Loucy (cell line): ENCODE results near the gene APBA1.

Experiments used
- H2AFZ ChIP-seq: fragments of 200-600 bp; sonication (generic); 2 replicates; pipeline ENCODE4 v1.6.0; 2016; ENCODE audit warnings: antibody characterized with exemption, mild to moderate bottlenecking, low read length, moderate library complexity
- H3F3A ChIP-seq: fragments of 200-600 bp; 2 replicates; pipeline ENCODE4 v1.6.0; 2016; ENCODE audit warnings: antibody characterized with exemption, low read depth, mild to moderate bottlenecking
- H3K27me3 ChIP-seq: fragments of 200-600 bp; sonication (generic); 2 replicates; pipeline ENCODE4 v1.6.1; 2014; ENCODE audit warnings: low read length, mild to moderate bottlenecking; ENCODE audit not compliant: insufficient read depth, poor library complexity, severe bottlenecking
- H3K36me3 ChIP-seq: fragments of 200-600 bp; sonication (generic); 2 replicates; pipeline ENCODE4 v1.6.1; 2016; ENCODE audit warnings: low read length; ENCODE audit not compliant: insufficient read depth
- H3K4me1 ChIP-seq: fragments of 200-600 bp; sonication (generic); 2 replicates; pipeline ENCODE4 v1.5.1; 2014; ENCODE audit warnings: low read length, mild to moderate bottlenecking; ENCODE audit not compliant: insufficient read depth, poor library complexity, severe bottlenecking
- H3K4me2 ChIP-seq: fragments of 200-600 bp; sonication (generic); 2 replicates; pipeline ENCODE4 v1.6.0; 2014; ENCODE audit warnings: antibody characterized with exemption, low read length, low read depth, mild to moderate bottlenecking; ENCODE audit not compliant: poor library complexity, severe bottlenecking
- H3K4me3 ChIP-seq: fragments of 200-600 bp; sonication (generic); 2 replicates; pipeline ENCODE4 v1.5.1; 2014; ENCODE audit warnings: low read length, mild to moderate bottlenecking, mixed read lengths; ENCODE audit not compliant: poor library complexity, severe bottlenecking
- H3K79me2 ChIP-seq: fragments of 200-600 bp; sonication (generic); 2 replicates; pipeline ENCODE4 v1.6.1; 2014; ENCODE audit warnings: low read length; ENCODE audit not compliant: insufficient read depth
- H3K9ac ChIP-seq: fragments of 200-600 bp; sonication (generic); 2 replicates; pipeline ENCODE4 v1.6.0; 2014; ENCODE audit warnings: mild to moderate bottlenecking, low read depth, low read length, moderate library complexity; ENCODE audit not compliant: poor library complexity, severe bottlenecking
- H3K9me2 ChIP-seq: fragments of 200-600 bp; sonication (generic); replicated peaks from 2 replicates; pipeline ENCODE4 v1.6.1; 2016; ENCODE audit warnings: low read depth, low read length, mixed read lengths
- H3K9me3 ChIP-seq: fragments of 200-600 bp; sonication (generic); 2 replicates; pipeline ENCODE4 v1.6.1; 2014; ENCODE audit warnings: mild to moderate bottlenecking, antibody characterized with exemption, low read length, low read depth; ENCODE audit not compliant: insufficient read depth
- H4K20me1 ChIP-seq: fragments of 200-600 bp; sonication (generic); 2 replicates; pipeline ENCODE4 v1.6.0; 2014; ENCODE audit warnings: antibody characterized with exemption, low read length, mild to moderate bottlenecking; ENCODE audit not compliant: insufficient read depth, poor library complexity, severe bottlenecking
- EZH2phosphoT487 ChIP-seq: fragments of 200-600 bp; IDR thresholded peaks from 2 replicates; pipeline ENCODE4 v1.6.1; 2018; ENCODE audit warnings: antibody characterized with exemption, mild to moderate bottlenecking, moderate library complexity, borderline replicate concordance
- TF ChIP-seq, protein P1 (sequence below): fragments of 200-600 bp; sonication (generic); conservative IDR thresholded peaks from 2 replicates; pipeline ENCODE4 v1.5.1; 2014; ENCODE audit warnings: mild to moderate bottlenecking, antibody characterized with exemption, low read length

The APBA1 gene

DNA sequence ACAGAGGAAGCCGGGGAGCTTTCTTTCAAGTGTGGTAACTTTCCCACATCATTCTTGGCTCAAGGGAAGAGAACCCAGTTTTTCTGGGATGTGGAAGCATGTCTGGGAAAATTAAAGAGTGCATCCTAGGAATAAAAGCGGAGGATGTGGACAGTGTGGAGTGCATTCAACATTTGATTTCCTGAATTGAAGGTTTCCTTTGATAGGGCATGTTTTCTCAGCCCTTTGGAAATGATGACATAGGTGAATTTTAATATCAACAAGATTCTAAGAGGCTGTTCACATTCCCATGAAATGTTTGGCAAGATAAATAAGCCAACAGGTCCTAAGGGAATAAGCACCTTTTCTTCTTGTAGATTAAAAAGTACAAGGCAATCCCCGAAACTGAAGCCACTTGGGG is 283.6 kb downstream of the APBA1 start:
- H2AFZ ChIP-seq: no peak overlapping the region
- H3K79me2 ChIP-seq: no peaks in the 10 kb centered on the region
- H3K9me3 ChIP-seq: no peaks in the 10 kb centered on the region
- no peak overlapping the region for H3K4me2 ChIP-seq
- H3K4me3 ChIP-seq: no peak overlapping the region
- H3F3A ChIP-seq: no peaks in the 10 kb centered on the region
- H4K20me1 ChIP-seq: no peaks in the 10 kb centered on the region
- H3K27me3 ChIP-seq: no peaks in the 10 kb centered on the region
- H3K4me1 ChIP-seq: peaks cover 10% of the 10 kb centered on the region
- no peak for TF ChIP-seq EZH2phosphoT487
- TF ChIP-seq, protein P1, sequence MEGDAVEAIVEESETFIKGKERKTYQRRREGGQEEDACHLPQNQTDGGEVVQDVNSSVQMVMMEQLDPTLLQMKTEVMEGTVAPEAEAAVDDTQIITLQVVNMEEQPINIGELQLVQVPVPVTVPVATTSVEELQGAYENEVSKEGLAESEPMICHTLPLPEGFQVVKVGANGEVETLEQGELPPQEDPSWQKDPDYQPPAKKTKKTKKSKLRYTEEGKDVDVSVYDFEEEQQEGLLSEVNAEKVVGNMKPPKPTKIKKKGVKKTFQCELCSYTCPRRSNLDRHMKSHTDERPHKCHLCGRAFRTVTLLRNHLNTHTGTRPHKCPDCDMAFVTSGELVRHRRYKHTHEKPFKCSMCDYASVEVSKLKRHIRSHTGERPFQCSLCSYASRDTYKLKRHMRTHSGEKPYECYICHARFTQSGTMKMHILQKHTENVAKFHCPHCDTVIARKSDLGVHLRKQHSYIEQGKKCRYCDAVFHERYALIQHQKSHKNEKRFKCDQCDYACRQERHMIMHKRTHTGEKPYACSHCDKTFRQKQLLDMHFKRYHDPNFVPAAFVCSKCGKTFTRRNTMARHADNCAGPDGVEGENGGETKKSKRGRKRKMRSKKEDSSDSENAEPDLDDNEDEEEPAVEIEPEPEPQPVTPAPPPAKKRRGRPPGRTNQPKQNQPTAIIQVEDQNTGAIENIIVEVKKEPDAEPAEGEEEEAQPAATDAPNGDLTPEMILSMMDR: no peak
- H3K36me3 ChIP-seq: no peaks in the 10 kb centered on the region
- no peaks in the 10 kb centered on the region for H3K9me2 ChIP-seq
- no peak overlapping the region for H3K9ac ChIP-seq

DNA sequence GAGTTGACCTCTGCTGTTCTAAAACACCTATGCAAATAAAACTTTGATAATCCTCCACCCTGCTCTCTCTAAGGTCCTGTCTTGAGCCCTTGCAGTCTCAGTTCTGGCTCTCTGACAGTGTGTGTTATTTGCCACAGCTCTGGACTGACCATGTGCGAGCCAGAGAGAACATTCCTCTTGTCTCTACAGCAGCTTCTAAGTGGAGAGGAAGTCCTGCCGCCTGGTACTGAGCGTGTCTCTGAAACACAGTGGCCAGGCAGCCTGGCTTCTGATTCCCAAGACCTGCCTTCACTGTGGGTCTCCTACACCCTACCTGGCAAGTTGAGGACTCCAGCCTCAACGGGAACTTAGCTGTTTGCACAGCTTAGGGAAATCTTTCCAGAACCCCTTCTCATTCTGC is 285.5 kb downstream of the APBA1 start:
- H3K9me3 ChIP-seq: no peaks in the 10 kb centered on the region

DNA sequence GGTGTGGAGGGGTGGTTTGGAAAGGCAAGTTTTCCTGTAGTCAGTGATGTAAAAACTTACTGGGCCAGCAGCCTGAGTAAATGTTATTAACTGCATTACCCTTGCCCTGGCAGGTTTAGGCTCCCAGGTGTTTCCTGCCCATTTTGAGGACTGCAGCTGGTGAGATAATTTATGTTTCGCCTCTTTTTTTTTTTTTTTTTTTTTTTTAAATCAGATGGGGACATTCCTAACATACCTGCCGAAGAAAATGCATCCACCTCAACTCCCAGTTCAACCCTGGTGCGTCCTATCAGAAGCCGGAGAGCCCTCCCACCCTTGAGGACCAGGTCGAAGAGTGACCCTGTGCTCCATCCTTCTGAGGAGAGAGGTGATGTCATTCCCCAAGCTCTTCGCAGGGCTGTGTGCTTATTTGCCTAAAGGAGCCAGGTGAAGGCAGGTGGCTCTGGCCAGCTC is 286.6 kb downstream of the APBA1 start:
- no peak for TF ChIP-seq EZH2phosphoT487
- TF ChIP-seq, protein P1: no peak
- H3K4me1 ChIP-seq: peaks cover 15% of the 10 kb centered on the region
- H3K9me2 ChIP-seq: no peaks in the 10 kb centered on the region
- no peak overlapping the region for H3K4me3 ChIP-seq
- no peak overlapping the region for H3K4me2 ChIP-seq
- no peak overlapping the region for H2AFZ ChIP-seq
- no peaks in the 10 kb centered on the region for H3K9me3 ChIP-seq
- H3F3A ChIP-seq: no peaks in the 10 kb centered on the region
- no peaks in the 10 kb centered on the region for H3K36me3 ChIP-seq
- no peaks in the 10 kb centered on the region for H4K20me1 ChIP-seq
- no peaks in the 10 kb centered on the region for H3K79me2 ChIP-seq
- no peak overlapping the region for H3K9ac ChIP-seq
- no peaks in the 10 kb centered on the region for H3K27me3 ChIP-seq

More for the DNA sequence above, 285.5 kb downstream of the APBA1 start:
- no peaks in the 10 kb centered on the region for H3F3A ChIP-seq
- no peaks in the 10 kb centered on the region for H4K20me1 ChIP-seq
- no peaks in the 10 kb centered on the region for H3K36me3 ChIP-seq
- no peak overlapping the region for H3K4me3 ChIP-seq
- H3K4me1 ChIP-seq: peaks cover 10% of the 10 kb centered on the region
- H2AFZ ChIP-seq: no peak overlapping the region
- TF ChIP-seq EZH2phosphoT487: no peak
- TF ChIP-seq, protein P1: no peak
- H3K9me2 ChIP-seq: no peaks in the 10 kb centered on the region
- no peak overlapping the region for H3K4me2 ChIP-seq
- H3K27me3 ChIP-seq: no peaks in the 10 kb centered on the region
- H3K79me2 ChIP-seq: no peaks in the 10 kb centered on the region
- no peak overlapping the region for H3K9ac ChIP-seq
